Upper lobe of right lung (tissue), 1 donor: ENCODE data around the gene FDPS. TPM values are rescaled to one million over a fixed set of nuclear protein-coding genes. Genes with fewer than 3 reads are reported as not detected.

ENCODE experiments used
- ATAC-seq: fragments of 200-7000 bp; cut with Tn5 transposase; one replicate; pipeline ENCODE4 v1.9.1; 2020; ENCODE audit warnings: mild to moderate bottlenecking, moderate library complexity
- DNase-seq: peaks from one replicate; pipeline ENCODE4 v3.0.0-alpha.2; 2020
- H3K27ac ChIP-seq: fragments of 200-600 bp; one replicate; pipeline ENCODE4 v1.8.0; 2022
- H3K27me3 ChIP-seq: fragments of 200-600 bp; one replicate; pipeline ENCODE4 v1.8.0; 2022; ENCODE audit warnings: mild to moderate bottlenecking
- H3K36me3 ChIP-seq: fragments of 200-600 bp; one replicate; pipeline ENCODE4 v1.8.0; 2022
- H3K4me1 ChIP-seq: fragments of 200-600 bp; one replicate; pipeline ENCODE4 v1.8.0; 2022
- H3K4me3 ChIP-seq: fragments of 200-600 bp; one replicate; pipeline ENCODE4 v1.8.0; 2022; ENCODE audit warnings: mild to moderate bottlenecking
- H3K9me3 ChIP-seq: fragments of 200-600 bp; one replicate; pipeline ENCODE4 v1.8.0; 2022
- CTCF ChIP-seq: fragments of 200-600 bp; IDR thresholded peaks from one replicate; pipeline ENCODE4 v1.8.0; 2022; ENCODE audit warnings: antibody characterized with exemption
- intact Hi-C: fragments of 100-400 bp; cut with DNase I; formaldehyde crosslinking; loops from one replicate; pipeline ENCODE4 v1.11.0; 2022
- total RNA-seq: library from RNA; stranded (reverse); fragmentation: NEBNext Ultra II Directional; extraction: Animal tissue kit (Norgen Biotek cat#: 25700); gene quantifications from one replicate; pipeline ENCODE4 v1.2.1, GENCODE V29; 2021
- donor health status: DM: no; HTN: yes; CAD: no; lungs with severe emphysema.

The FDPS gene
- total RNA-seq, 1 donor from 2014 or later = 225 TPM

GRCh38 chr1:155304558-155305063 is 4.1 kb upstream of the FDPS start:
- Histone ChIP-seq H3K4me1 (peaks cover 4% of the 10 kb centered on the region), H3K27ac (no peak overlapping the region), H3K9me3 (no peaks in the 10 kb centered on the region), H3K4me3 (no peak overlapping the region), H3K36me3 (no peaks in the 10 kb centered on the region), H3K27me3 (no peaks in the 10 kb centered on the region)
- ATAC-seq (no peak), DNase-seq (no peak)
- TF ChIP-seq CTCF = no peak
- intact Hi-C loops = no loop called here

- no peak for ATAC-seq
- peaks cover 16% of the 10 kb centered on the region for H3K4me1 ChIP-seq
- H3K36me3 ChIP-seq = no peaks in the 10 kb centered on the region
- no peak for TF ChIP-seq CTCF
- no peaks in the 10 kb centered on the region for H3K27me3 ChIP-seq
- no peak for DNase-seq
- no peak overlapping the region for H3K27ac ChIP-seq
- intact Hi-C loops = no loop called here
- no peaks in the 10 kb centered on the region for H3K9me3 ChIP-seq
- no peak overlapping the region for H3K4me3 ChIP-seq
Measured at GRCh38 chr1:155305881-155306391, 2.7 kb upstream of the FDPS start.

- Histone ChIP-seq H3K4me1 (peaks cover 19% of the 10 kb centered on the region), H3K27me3 (no peaks in the 10 kb centered on the region), H3K36me3 (peaks cover 6% of the 10 kb centered on the region), H3K9me3 (no peaks in the 10 kb centered on the region), H3K4me3 (no peak overlapping the region), H3K27ac (no peak overlapping the region)
- ATAC-seq = no peak
- TF ChIP-seq CTCF = peak; percentile 32
- intact Hi-C loops = no loop called here
- DNase-seq = no peak
Measured at GRCh38 chr1:155307247-155307740, 1.4 kb upstream of the FDPS start.

- peak overlapping the region; percentile 96 for H3K4me3 ChIP-seq
- H3K4me1 ChIP-seq = peaks cover 19% of the 10 kb centered on the region
- intact Hi-C loops = no loop called here
- no peaks in the 10 kb centered on the region for H3K9me3 ChIP-seq
- peaks cover 26% of the 10 kb centered on the region for H3K36me3 ChIP-seq
- peak overlapping the region; percentile 90 for H3K27ac ChIP-seq
- H3K27me3 ChIP-seq = no peaks in the 10 kb centered on the region
- ATAC-seq (peak; percentile 13), DNase-seq (peak; percentile 80)
- TF ChIP-seq CTCF = no peak
Measured at GRCh38 chr1:155309423-155310021, 856 bp downstream of the FDPS start.

- H3K4me3 ChIP-seq = no peak overlapping the region
- H3K4me1 ChIP-seq = peaks cover 19% of the 10 kb centered on the region
- no peak for TF ChIP-seq CTCF
- no peaks in the 10 kb centered on the region for H3K9me3 ChIP-seq
- H3K27me3 ChIP-seq = no peaks in the 10 kb centered on the region
- no peak for DNase-seq
- H3K36me3 ChIP-seq = peaks cover 58% of the 10 kb centered on the region
- H3K27ac ChIP-seq = no peak overlapping the region
- intact Hi-C loops = no loop called here
- no peak for ATAC-seq
Measured at GRCh38 chr1:155313261-155313660, 4.6 kb downstream of the FDPS start.
